Posterior vena cava (tissue), 2 donors: Measurements from ENCODE around the gene NECTIN4. TPM values are rescaled to one million over a fixed set of nuclear protein-coding genes. Genes with fewer than 3 reads are reported as not detected.
A peak's percentile ranks its signal among the peaks of the same experiment; 100 is the strongest.
"Not testable (repeated sequence)": the region's sequence is repeated elsewhere in the genome, so short reads cannot be mapped to it uniquely, and the experiment has no call there.

Source experiments
- DNase-seq: peaks from one replicate; pipeline ENCODE4 v3.0.0-alpha.2; 2020; ENCODE audit warnings: low spot score
- intact Hi-C, 2 donors: fragments of 100-400 bp; cut with DNase I; formaldehyde crosslinking; loops; one replicate each; pipeline versions ENCODE4 v1.14.1 to v1.14.2; 2022 to 2023
- total RNA-seq, 2 donors: library from RNA; stranded (reverse); fragmentation: NEBNext Ultra II Directional; extraction: Animal tissue kit (Norgen Biotek cat#: 25700); gene quantifications; one replicate each; pipeline ENCODE4 v1.2.1, GENCODE V29; 2021
- donor health status: DM: yes; HTN: yes; CAD: no.
- donor health status: DM: yes; HTN: yes; CAD: no.

NECTIN4 gene
- total RNA-seq, 2 donors from 2014 or later: 0.19 TPM; not detected in 1

GRCh38 chr1:161039154-161039545 lies 50.2 kb downstream of the NECTIN4 start:
- intact Hi-C loops: no loop called here
- no peak for DNase-seq

- DNase-seq: peak; percentile 90
- intact Hi-C loops: no loop called here
Observed at GRCh38 chr1:161038523-161039153, 50.7 kb downstream of the NECTIN4 start, which contains the start of gene TSTD1. TSS of gene TSTD1 (minus strand) at chr1:161038964. CDS start at chr1:161038889, 75 bp downstream.

DNA sequence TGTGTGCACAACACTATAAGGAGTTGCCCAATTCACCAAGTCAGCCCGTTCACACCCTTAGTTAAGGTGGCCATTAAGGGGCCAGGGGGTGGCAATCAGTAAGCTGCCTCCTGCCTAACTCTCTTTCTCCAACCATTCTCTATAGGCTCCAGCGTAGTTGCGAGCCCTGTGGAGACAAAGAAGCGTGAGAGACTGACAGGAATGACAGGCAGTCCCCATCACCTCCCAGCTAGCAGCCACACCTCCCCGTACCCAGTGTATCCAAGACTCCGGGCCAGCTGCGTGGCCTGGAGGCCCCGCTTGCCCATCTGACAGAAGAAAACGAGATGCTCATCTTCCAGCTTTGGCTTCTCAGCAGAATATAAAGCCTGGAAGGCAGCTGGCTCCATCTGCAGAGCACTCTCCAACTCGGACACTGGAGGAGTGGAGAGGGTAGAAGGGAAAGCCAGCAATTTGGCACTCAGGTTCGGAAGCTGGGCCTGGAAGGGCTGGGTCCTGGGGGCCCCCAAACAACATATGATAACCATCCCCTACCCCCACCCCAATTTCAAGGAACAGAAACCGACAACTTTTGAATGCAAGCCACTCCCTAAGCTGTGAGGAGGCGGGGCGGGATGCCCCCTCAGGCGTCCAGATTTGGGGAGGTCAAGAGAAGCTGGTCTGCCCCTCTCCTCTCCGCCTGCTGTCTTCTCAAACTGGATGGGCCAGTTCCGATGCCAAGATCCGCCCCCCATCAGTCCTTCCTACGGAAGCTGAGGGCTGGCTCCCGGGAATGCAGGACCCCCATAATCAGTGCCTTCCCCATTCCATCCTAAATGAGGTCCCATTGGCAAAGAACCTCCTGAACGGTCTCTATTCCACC lies 51.5 kb downstream of the NECTIN4 start:
- intact Hi-C loops: no loop called here
- DNase-seq: no peak

DNA sequence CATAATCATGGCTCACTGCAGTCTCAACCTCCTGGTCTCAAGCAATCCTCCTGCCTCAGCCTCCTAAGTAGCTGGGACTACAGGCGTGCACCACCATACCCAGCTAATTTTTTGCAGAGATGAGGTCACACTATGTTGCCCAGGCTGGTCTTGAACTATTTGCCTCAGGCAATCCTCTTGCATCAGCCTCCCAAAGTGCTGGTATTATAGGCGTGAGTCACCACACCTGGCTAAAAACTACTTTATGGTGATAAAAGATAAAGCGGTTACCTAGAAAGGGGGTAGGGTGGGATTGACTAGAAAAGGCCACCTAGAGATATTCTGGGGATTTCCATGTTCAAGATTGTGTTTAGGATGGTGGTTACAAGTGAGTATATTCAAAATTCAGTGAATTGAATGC lies 55.6 kb downstream of the NECTIN4 start:
- no peak for DNase-seq
- intact Hi-C loops: no loop called here

- DNase-seq: no peak
- intact Hi-C loops: no loop called here
Observed at GRCh38 chr1:161032409-161032808, 56.9 kb downstream of the NECTIN4 start.

DNA sequence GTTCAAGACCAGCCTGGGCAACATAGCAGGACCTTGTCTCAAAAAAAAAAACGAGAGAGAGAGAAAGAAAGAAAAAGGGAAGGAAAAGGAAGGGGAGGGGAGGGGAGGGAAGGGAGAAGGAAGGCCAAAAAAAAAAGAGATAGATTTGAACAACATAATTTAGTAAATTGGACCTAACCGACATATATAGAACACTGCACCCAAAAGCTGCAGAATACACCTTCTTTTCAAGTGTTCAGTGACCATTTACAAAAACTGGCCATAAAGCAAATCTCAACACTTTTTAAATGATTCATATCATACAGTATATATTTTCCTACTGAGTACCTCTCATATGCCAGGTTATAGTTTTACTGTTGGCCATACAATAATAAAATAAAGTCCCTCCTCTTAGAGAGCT lies 57.5 kb downstream of the NECTIN4 start:
- DNase-seq: no peak
- intact Hi-C loops: no loop called here

DNA sequence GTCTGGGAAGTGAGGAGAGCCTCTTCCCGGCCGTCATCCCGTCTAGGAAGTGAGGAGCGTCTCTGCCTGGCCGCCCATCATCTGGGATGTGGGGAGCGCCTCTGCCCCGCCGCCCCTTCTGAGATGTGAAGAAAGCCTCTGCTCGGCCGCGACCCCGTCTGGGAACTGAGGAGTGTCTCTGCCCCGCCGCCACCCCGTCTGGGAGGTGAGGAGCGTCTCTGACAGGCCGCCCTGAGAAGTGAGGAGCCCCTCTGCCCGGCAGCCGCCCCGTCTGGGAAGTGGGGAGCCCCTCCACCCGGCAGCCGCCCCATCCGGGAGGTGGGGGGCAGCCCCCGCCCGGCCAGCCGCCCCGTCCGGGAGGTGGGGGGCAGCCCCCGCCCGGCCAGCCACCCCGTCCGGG lies 59.9 kb downstream of the NECTIN4 start:
- DNase-seq, intact Hi-C loops: not testable (repeated sequence)

DNA sequence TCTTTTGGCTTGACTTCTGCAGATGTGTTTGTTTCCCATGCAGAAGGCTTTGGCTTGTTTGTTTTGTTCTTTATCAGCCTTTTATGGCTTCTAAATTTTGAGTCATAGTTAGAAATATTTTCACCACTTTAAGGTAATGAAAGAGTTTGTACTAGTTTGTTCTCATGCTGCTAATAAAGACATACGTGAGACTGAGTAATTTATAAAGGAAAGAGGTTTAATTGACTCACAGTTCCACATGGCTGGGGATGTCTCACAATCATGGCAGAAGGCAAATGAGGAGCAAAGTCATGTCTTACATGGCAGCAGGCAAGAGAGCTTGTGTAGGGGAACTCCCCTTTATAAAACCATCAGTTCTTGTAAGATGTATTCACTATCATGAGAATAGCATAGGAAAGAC lies 62.4 kb downstream of the NECTIN4 start:
- intact Hi-C loops, DNase-seq: not testable (repeated sequence)

GRCh38 chr1:161022432-161022831 lies 66.9 kb downstream of the NECTIN4 start:
- intact Hi-C loops, DNase-seq: not testable (repeated sequence)

DNA sequence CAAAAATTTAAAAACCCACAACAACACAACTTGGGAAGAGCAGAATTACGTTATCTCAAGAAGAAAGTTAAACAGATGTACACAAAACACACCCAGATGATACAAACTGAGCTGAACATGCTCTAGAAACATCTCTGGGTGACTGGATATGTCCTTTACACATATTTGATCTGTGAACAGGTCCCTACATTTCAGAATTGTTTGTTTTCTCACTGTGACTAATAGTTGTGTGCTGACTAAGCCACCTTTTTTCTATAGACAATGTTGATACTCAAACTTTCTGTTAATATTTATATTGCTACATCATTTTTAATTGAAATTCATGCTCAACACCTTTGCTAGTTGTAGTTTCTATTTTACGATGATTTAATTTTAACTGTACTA lies 67.4 kb downstream of the NECTIN4 start:
- intact Hi-C loops: no loop called here

GRCh38 chr1:161021165-161021969 lies 68.0 kb downstream of the NECTIN4 start:
- intact Hi-C loops: no loop called here

More for the DNA sequence above, 67.4 kb downstream of the NECTIN4 start:
- no peak for DNase-seq

More at GRCh38 chr1:161021165-161021969, 68.0 kb downstream of the NECTIN4 start:
- peak; percentile 90 for DNase-seq

Other genes starting within 250 kb of the NECTIN4 start
- gene CD244, start 226.7 kb downstream of the NECTIN4 start, total RNA-seq: under 1 TPM; 0.48 to 0.65 TPM
- gene ITLN1, start 204.4 kb downstream of the NECTIN4 start, total RNA-seq: under 1 TPM; 0.29 to 0.60 TPM
- not detected for gene ITLN2, start 134.7 kb downstream of the NECTIN4 start, total RNA-seq
- 10 to 100 TPM; 16.0 to 17.3 TPM for gene F11R, start 68.4 kb downstream of the NECTIN4 start, total RNA-seq
- 10 to 100 TPM in 1 of 2 donors, 1 to 10 TPM in 1; 4.5 to 12.5 TPM for gene TSTD1, start 50.6 kb downstream of the NECTIN4 start, total RNA-seq
- gene USF1, start 43.6 kb downstream of the NECTIN4 start, total RNA-seq: 10 to 100 TPM; 33.5 to 40.0 TPM
- 10 to 100 TPM; 10.5 to 15.2 TPM for gene ARHGAP30, start 19.7 kb downstream of the NECTIN4 start, total RNA-seq
- 1 to 10 TPM; 2.4 to 4.2 TPM for gene KLHDC9, start 8.8 kb upstream of the NECTIN4 start, total RNA-seq
- gene PFDN2, start 28.5 kb upstream of the NECTIN4 start, total RNA-seq: 10 to 100 TPM; 35.8 to 43.6 TPM
- gene NIT1, start 28.5 kb upstream of the NECTIN4 start, total RNA-seq: 10 to 100 TPM; 23.7 to 29.6 TPM
- gene DEDD, start 43.1 kb upstream of the NECTIN4 start, total RNA-seq: 10 to 100 TPM; 32.1 to 35.8 TPM
- gene UFC1, start 64.4 kb upstream of the NECTIN4 start, total RNA-seq: 10 to 100 TPM; 54.8 to 63.0 TPM
- gene USP21, start 69.9 kb upstream of the NECTIN4 start, total RNA-seq: 10 to 100 TPM; 12.9 to 20.8 TPM
- gene PPOX, start 76.9 kb upstream of the NECTIN4 start, total RNA-seq: 10 to 100 TPM; 15.0 to 16.8 TPM
- 10 to 100 TPM; 12.7 to 17.3 TPM for gene B4GALT3, start 87.9 kb upstream of the NECTIN4 start, total RNA-seq
- gene ADAMTS4, start 109.5 kb upstream of the NECTIN4 start, total RNA-seq: 100 to 1,000 TPM in 1 of 2 donors, 10 to 100 TPM in 1; 28.0 to 125 TPM
- gene NDUFS2, start 112.8 kb upstream of the NECTIN4 start, total RNA-seq: 10 to 100 TPM; 54.3 to 57.9 TPM
- gene FCER1G, start 125.7 kb upstream of the NECTIN4 start, total RNA-seq: 100 to 1,000 TPM in 1 of 2 donors, 10 to 100 TPM in 1; 40.4 to 101 TPM
- gene APOA2, start 134.1 kb upstream of the NECTIN4 start, total RNA-seq: not detected
- gene TOMM40L, start 136.5 kb upstream of the NECTIN4 start, total RNA-seq: 10 to 100 TPM; 13.4 to 15.0 TPM
- not detected for gene NR1I3, start 148.6 kb upstream of the NECTIN4 start, total RNA-seq
- 1 to 10 TPM; 3.0 to 4.6 TPM for gene PCP4L1, start 169.2 kb upstream of the NECTIN4 start, total RNA-seq
- 1 to 10 TPM; 1.3 to 1.5 TPM for gene MPZ, start 220.4 kb upstream of the NECTIN4 start, total RNA-seq
- 100 to 1,000 TPM; 119 to 123 TPM for gene SDHC, start 224.8 kb upstream of the NECTIN4 start, total RNA-seq